ENCODE measurements around the gene LSR.

DNA sequence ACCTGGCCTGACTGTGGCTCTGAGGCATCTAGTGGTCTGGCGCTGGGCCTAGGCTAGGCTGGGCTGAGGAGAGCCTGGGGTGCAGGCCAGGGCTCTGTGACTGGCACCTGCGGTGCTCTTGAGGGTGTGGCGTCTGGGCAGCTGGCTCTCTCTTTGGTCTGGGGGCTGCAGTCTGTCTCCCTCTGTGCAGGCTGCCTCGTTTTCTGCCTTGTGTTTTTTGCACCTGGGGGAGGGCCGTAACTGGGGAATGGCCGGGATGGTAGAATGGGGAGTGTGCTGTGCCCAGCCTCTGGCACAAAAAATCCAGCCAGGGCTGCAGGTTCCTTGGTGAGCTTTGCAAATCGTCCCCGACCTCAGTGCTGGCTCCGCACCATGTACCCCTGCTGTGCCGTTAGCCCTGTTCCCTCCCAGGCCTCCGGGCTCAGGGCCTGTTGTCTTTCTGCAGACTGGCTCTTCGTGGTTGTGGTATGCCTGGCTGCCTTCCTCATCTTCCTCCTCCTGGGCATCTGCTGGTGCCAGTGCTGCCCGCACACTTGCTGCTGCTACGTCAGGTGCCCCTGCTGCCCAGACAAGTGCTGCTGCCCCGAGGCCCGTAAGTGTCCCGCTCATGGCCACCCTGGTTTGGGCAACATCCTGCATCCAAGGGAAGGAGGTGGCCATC is 13.4 kb downstream of the LSR start:
- TF ChIP-seq, protein P1, sequence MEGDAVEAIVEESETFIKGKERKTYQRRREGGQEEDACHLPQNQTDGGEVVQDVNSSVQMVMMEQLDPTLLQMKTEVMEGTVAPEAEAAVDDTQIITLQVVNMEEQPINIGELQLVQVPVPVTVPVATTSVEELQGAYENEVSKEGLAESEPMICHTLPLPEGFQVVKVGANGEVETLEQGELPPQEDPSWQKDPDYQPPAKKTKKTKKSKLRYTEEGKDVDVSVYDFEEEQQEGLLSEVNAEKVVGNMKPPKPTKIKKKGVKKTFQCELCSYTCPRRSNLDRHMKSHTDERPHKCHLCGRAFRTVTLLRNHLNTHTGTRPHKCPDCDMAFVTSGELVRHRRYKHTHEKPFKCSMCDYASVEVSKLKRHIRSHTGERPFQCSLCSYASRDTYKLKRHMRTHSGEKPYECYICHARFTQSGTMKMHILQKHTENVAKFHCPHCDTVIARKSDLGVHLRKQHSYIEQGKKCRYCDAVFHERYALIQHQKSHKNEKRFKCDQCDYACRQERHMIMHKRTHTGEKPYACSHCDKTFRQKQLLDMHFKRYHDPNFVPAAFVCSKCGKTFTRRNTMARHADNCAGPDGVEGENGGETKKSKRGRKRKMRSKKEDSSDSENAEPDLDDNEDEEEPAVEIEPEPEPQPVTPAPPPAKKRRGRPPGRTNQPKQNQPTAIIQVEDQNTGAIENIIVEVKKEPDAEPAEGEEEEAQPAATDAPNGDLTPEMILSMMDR (IDR thresholded peaks at IDR 0.05; ENCODE audit: poor library complexity, severe bottlenecking) = no peak
- no peak for TF ChIP-seq POLR2AphosphoS5 (IDR thresholded peaks at IDR 0.05)
- no peak for TF ChIP-seq EZH2 (IDR thresholded peaks at IDR 0.05; ENCODE audit: borderline replicate concordance, insufficient read depth, low read length, poor library complexity, severe bottlenecking)
- no peak for TF ChIP-seq MXI1 (conservative IDR thresholded peaks at IDR 0.05; ENCODE audit: poor library complexity, severe bottlenecking)
- no peak for TF ChIP-seq TAF1 (IDR thresholded peaks at IDR 0.05; ENCODE audit: low read depth)
- TF ChIP-seq, protein P2, sequence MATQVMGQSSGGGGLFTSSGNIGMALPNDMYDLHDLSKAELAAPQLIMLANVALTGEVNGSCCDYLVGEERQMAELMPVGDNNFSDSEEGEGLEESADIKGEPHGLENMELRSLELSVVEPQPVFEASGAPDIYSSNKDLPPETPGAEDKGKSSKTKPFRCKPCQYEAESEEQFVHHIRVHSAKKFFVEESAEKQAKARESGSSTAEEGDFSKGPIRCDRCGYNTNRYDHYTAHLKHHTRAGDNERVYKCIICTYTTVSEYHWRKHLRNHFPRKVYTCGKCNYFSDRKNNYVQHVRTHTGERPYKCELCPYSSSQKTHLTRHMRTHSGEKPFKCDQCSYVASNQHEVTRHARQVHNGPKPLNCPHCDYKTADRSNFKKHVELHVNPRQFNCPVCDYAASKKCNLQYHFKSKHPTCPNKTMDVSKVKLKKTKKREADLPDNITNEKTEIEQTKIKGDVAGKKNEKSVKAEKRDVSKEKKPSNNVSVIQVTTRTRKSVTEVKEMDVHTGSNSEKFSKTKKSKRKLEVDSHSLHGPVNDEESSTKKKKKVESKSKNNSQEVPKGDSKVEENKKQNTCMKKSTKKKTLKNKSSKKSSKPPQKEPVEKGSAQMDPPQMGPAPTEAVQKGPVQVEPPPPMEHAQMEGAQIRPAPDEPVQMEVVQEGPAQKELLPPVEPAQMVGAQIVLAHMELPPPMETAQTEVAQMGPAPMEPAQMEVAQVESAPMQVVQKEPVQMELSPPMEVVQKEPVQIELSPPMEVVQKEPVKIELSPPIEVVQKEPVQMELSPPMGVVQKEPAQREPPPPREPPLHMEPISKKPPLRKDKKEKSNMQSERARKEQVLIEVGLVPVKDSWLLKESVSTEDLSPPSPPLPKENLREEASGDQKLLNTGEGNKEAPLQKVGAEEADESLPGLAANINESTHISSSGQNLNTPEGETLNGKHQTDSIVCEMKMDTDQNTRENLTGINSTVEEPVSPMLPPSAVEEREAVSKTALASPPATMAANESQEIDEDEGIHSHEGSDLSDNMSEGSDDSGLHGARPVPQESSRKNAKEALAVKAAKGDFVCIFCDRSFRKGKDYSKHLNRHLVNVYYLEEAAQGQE (IDR thresholded peaks at IDR 0.05; ENCODE audit: borderline replicate concordance) = no peak
